Measurements from ENCODE around the gene ZNF549. TPM values are rescaled to one million over a fixed set of nuclear protein-coding genes. Genes with fewer than 3 reads are reported as not detected.
A peak's percentile ranks its signal among the peaks of the same experiment; 100 is the strongest.

The ZNF549 gene
- total and polyA plus RNA-seq, 2 of the 13 experiments (the other 11 are each of a cell fraction or from before 2014, with no cell fraction given), result 2.8 to 6.4 TPM

DNA sequence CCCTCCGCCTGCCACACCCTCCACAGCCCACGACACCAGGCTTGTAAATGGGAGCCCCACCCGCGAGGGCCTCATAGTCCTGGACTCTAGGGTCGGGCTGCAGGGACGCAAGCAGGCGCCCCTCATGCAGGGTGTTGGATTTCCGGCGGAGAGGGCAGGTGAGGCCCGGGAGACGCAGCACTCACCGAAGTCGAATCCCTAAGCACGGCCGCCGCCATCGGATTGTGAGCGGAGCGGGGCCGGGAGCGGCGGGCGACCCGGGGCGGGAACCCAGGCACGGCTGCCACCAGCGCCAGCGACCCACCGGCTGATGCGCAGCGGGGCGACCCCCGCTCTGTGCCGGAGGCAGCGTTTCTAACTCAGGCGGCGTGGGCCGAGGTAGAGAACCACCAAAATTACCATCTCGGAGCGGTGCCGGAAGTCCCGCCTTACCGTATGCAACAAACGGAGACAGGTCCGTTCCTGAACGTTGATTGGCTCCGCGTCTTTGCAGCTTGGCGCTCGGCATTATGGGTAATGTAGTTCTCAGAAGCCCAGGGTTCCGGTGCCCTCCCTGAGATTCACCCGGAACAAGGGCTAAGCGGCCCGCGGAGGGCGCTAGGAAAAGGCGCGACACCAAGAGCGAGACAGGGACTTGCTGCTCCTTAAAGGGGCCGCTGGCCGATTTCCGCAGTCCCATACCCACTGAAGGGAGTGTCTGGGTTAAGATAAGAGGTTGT, 51.5 kb downstream of the ZNF549 start, which contains the start of gene ZNF416 (continued):
- no peak for TF ChIP-seq ZNF460 (CRISPR knock-in tag; IDR thresholded peaks at IDR 0.05; ENCODE audit: borderline replicate concordance)
- TF ChIP-seq ZNF382 (CRISPR knock-in tag; IDR thresholded peaks at IDR 0.05; ENCODE audit: borderline replicate concordance), result no peak
- TF ChIP-seq MTF2 (CRISPR knock-in tag; IDR thresholded peaks at IDR 0.05; ENCODE audit: borderline replicate concordance), result no peak
- TF ChIP-seq ARID2 (CRISPR knock-in tag; IDR thresholded peaks at IDR 0.05; ENCODE audit: borderline replicate concordance), result no peak
- TF ChIP-seq CAMTA2 (CRISPR knock-in tag; IDR thresholded peaks at IDR 0.05; ENCODE audit: borderline replicate concordance), result 0 out of 2 replicates have a peak, but pooled peaks have one; percentile 39
- no peak for TF ChIP-seq ZNF891 (CRISPR knock-in tag; IDR thresholded peaks at IDR 0.05)
- TF ChIP-seq ZNF20 (CRISPR knock-in tag; IDR thresholded peaks at IDR 0.05), result no peak
- peak; percentile 44; the same call in 1 of the 2 replicates for TF ChIP-seq ZNF501 (CRISPR knock-in tag; IDR thresholded peaks at IDR 0.05)
- TF ChIP-seq MAFK (conservative IDR thresholded peaks at IDR 0.05 in 1 of 2, IDR thresholded peaks at IDR 0.05 in 1 of 2; ENCODE audit: low read length in 2 of 2), result no peak
- TF ChIP-seq, protein P1, sequence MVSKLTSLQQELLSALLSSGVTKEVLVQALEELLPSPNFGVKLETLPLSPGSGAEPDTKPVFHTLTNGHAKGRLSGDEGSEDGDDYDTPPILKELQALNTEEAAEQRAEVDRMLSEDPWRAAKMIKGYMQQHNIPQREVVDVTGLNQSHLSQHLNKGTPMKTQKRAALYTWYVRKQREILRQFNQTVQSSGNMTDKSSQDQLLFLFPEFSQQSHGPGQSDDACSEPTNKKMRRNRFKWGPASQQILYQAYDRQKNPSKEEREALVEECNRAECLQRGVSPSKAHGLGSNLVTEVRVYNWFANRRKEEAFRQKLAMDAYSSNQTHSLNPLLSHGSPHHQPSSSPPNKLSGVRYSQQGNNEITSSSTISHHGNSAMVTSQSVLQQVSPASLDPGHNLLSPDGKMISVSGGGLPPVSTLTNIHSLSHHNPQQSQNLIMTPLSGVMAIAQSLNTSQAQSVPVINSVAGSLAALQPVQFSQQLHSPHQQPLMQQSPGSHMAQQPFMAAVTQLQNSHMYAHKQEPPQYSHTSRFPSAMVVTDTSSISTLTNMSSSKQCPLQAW (CRISPR knock-in tag; IDR thresholded peaks at IDR 0.05), result 0 out of 2 replicates have a peak, but pooled peaks have one; percentile 31
- TF ChIP-seq TBX2 (CRISPR knock-in tag; IDR thresholded peaks at IDR 0.05; ENCODE audit: borderline replicate concordance), result peak; percentile 32; the same call in 1 of the 2 replicates
- TF ChIP-seq ZFP90 (CRISPR knock-in tag; IDR thresholded peaks at IDR 0.05; ENCODE audit: borderline replicate concordance), result peak; percentile 69; the same call in 1 of the 2 replicates
- TF ChIP-seq NR2F6 (IDR thresholded peaks at IDR 0.05), result no peak
- 0 out of 2 replicates have a peak, but pooled peaks have one; percentile 18 for TF ChIP-seq NR2F6 (CRISPR knock-in tag; IDR thresholded peaks at IDR 0.05)
- TF ChIP-seq ZNF432 (CRISPR knock-in tag; IDR thresholded peaks at IDR 0.05; ENCODE audit: borderline replicate concordance), result no peak
- no peak for TF ChIP-seq ZNF629 (CRISPR knock-in tag; conservative IDR thresholded peaks at IDR 0.05)
- TF ChIP-seq ZMYM4 (CRISPR knock-in tag; IDR thresholded peaks at IDR 0.05), result peak; percentile 67
- TF ChIP-seq ZNF766 (CRISPR knock-in tag; IDR thresholded peaks at IDR 0.05; ENCODE audit: borderline replicate concordance), result peak; percentile 79; the same call in 1 of the 2 replicates
- TF ChIP-seq MYC (CRISPR knock-in tag; IDR thresholded peaks at IDR 0.05; ENCODE audit: borderline replicate concordance), result no peak
- TF ChIP-seq, protein P2, sequence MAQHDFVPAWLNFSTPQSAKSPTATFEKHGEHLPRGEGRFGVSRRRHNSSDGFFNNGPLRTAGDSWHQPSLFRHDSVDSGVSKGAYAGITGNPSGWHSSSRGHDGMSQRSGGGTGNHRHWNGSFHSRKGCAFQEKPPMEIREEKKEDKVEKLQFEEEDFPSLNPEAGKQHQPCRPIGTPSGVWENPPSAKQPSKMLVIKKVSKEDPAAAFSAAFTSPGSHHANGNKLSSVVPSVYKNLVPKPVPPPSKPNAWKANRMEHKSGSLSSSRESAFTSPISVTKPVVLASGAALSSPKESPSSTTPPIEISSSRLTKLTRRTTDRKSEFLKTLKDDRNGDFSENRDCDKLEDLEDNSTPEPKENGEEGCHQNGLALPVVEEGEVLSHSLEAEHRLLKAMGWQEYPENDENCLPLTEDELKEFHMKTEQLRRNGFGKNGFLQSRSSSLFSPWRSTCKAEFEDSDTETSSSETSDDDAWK (CRISPR knock-in tag; IDR thresholded peaks at IDR 0.05), result no peak
- TF ChIP-seq PCBP1 (IDR thresholded peaks at IDR 0.05; ENCODE audit: borderline replicate concordance, low read depth, low read length), result no peak
- TF ChIP-seq ZNF263 (CRISPR knock-in tag; IDR thresholded peaks at IDR 0.05), result no peak
- TF ChIP-seq ZNF274 (CRISPR knock-in tag; IDR thresholded peaks at IDR 0.05), result peak; percentile 77; the same call in 1 of the 2 replicates
- TF ChIP-seq ZNF781 (CRISPR knock-in tag; IDR thresholded peaks at IDR 0.05; ENCODE audit: borderline replicate concordance, not compliant biosample characterization), result no peak
- peak in 1 of 2 experiments; percentile 56; a peak in 1 of 4 replicates for TF ChIP-seq KLF16 (CRISPR knock-in tag; IDR thresholded peaks at IDR 0.05)
- TF ChIP-seq SIN3A (IDR thresholded peaks at IDR 0.05; ENCODE audit: borderline replicate concordance, low read depth, low read length), result no peak; the same call in 1 of the 2 replicates
- TF ChIP-seq, protein P3, sequence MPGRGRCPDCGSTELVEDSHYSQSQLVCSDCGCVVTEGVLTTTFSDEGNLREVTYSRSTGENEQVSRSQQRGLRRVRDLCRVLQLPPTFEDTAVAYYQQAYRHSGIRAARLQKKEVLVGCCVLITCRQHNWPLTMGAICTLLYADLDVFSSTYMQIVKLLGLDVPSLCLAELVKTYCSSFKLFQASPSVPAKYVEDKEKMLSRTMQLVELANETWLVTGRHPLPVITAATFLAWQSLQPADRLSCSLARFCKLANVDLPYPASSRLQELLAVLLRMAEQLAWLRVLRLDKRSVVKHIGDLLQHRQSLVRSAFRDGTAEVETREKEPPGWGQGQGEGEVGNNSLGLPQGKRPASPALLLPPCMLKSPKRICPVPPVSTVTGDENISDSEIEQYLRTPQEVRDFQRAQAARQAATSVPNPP (CRISPR knock-in tag; IDR thresholded peaks at IDR 0.05), result no peak

Data from HepG2 (cell line).